Activated T-helper 2 cell treated with anti-CD3 and anti-CD28 coated beads, Interferon-gamma antibody, Interleukin-2, Interleukin-4, amounts not matched to agents 10 μg/mL and 5 μg/mL and 100 μg/mL, durations not matched to agents 14 hours and 24 hours and 36 hours (primary cell): ENCODE results near the gene HVCN1. TPM values are rescaled to one million over a fixed set of nuclear protein-coding genes. Genes with fewer than 3 reads are reported as not detected.

Experiments used
- DNase-seq: peaks from one replicate; pipeline ENCODE4 v3.0.0; 2021; ENCODE audit warnings: low spot score
- H3K27ac Mint-ChIP-seq: one replicate; pipeline ENCODE4 v1.8.0; 2021; ENCODE audit warnings: mixed read lengths
- H3K27me3 Mint-ChIP-seq: one replicate; pipeline ENCODE4 v1.8.0; 2021; ENCODE audit warnings: low read depth, mixed read lengths
- H3K36me3 Mint-ChIP-seq: one replicate; pipeline ENCODE4 v1.8.0; 2021; ENCODE audit warnings: low read depth, mixed read lengths
- H3K4me1 Mint-ChIP-seq: one replicate; pipeline ENCODE4 v1.8.0; 2021; ENCODE audit warnings: low read depth, mixed read lengths
- H3K4me3 Mint-ChIP-seq: one replicate; pipeline ENCODE4 v1.8.0; 2021; ENCODE audit warnings: low read depth, mild to moderate bottlenecking, moderate library complexity, mixed read lengths
- H3K9me3 Mint-ChIP-seq: one replicate; pipeline ENCODE4 v1.8.0; 2021; ENCODE audit warnings: mixed read lengths
- intact Hi-C: fragments of 100-400 bp; cut with micrococcal nuclease; formaldehyde crosslinking; loops from one replicate; pipeline ENCODE4 v1.15.1; 2023
- total RNA-seq: library from RNA; stranded (reverse); gene quantifications from 2 replicates; pipeline ENCODE4 v1.2.3, GENCODE V29; 2022

The HVCN1 gene
- total RNA-seq, 1 donor from 2014 or later = 9.7 TPM

DNA sequence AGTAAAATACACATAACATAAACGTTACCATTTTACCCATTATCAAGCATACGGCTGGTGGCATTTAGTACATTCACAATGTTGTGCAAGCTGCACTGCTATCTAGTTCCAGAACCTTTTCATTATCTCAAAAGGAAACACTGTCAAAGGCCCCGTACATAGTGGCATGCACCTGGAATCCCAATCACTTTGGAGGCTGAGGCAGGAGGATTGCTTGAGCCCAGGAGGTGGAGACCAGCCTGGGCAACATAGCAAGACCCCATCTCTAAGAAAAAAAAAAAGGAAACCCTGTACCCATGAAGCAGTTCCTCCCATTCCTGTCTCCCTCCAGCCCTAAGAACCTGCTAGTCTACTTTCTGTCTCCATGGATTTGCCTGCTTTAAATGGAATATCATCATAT lies 7.4 kb upstream of the HVCN1 start:
- H3K27ac Mint-ChIP-seq = no peak overlapping the region

GRCh38 chr12:110694330-110694901 lies 5.5 kb upstream of the HVCN1 start:
- H3K27me3 Mint-ChIP-seq = no peaks in the 10 kb centered on the region
- DNase-seq = no peak
- H3K27ac Mint-ChIP-seq = no peak overlapping the region
- no peak overlapping the region for H3K4me3 Mint-ChIP-seq
- H3K4me1 Mint-ChIP-seq = peaks cover 30% of the 10 kb centered on the region
- H3K9me3 Mint-ChIP-seq = no peaks in the 10 kb centered on the region
- H3K36me3 Mint-ChIP-seq = no peaks in the 10 kb centered on the region
- intact Hi-C loops = no loop called here

More for the DNA sequence above, 7.4 kb upstream of the HVCN1 start:
- intact Hi-C loops = loop anchor here (5.0 kb wide), 1 partner anchor 229 kb away; the partner anchor contains the start of genes FAM216A and GPN3
- H3K27me3 Mint-ChIP-seq = no peaks in the 10 kb centered on the region
- H3K4me1 Mint-ChIP-seq = peaks cover 20% of the 10 kb centered on the region
- no peak for DNase-seq
- H3K9me3 Mint-ChIP-seq = no peaks in the 10 kb centered on the region
- H3K4me3 Mint-ChIP-seq = no peak overlapping the region
- no peaks in the 10 kb centered on the region for H3K36me3 Mint-ChIP-seq

DNA sequence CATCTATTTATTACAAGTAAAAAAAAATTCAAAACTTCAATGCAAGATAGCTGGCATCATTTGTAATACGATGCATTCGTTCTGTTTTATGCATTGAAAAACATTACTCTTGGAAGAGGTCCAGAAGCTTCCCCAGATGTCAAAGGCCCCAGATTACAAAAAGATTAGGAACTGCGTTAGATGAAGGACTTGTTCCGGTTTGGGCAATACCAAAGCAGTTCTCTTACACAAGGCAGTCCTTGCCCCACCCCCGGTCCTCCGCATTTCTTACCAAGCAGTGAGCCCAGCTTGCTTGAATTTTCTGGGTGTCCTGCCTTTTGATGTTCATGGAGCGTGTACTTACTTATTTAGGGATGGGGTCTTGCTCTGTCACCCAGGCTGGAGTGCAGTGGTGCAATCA lies 4.8 kb upstream of the HVCN1 start:
- Mint-ChIP-seq H3K9me3 (no peaks in the 10 kb centered on the region), H3K27me3 (no peaks in the 10 kb centered on the region), H3K4me1 (peaks cover 31% of the 10 kb centered on the region), H3K4me3 (no peak overlapping the region), H3K27ac (no peak overlapping the region), H3K36me3 (no peaks in the 10 kb centered on the region)
- intact Hi-C loops = no loop called here
- DNase-seq = no peak

GRCh38 chr12:110690127-110690430 lies 1.2 kb upstream of the HVCN1 start:
- H3K4me1 Mint-ChIP-seq = peaks cover 39% of the 10 kb centered on the region
- intact Hi-C loops = no loop called here
- DNase-seq = no peak
- H3K4me3 Mint-ChIP-seq = peak overlapping the region; percentile 89
- no peaks in the 10 kb centered on the region for H3K9me3 Mint-ChIP-seq
- H3K36me3 Mint-ChIP-seq = peaks cover 5% of the 10 kb centered on the region
- H3K27ac Mint-ChIP-seq = peak overlapping the region; percentile 89
- peaks cover 6% of the 10 kb centered on the region for H3K27me3 Mint-ChIP-seq

DNA sequence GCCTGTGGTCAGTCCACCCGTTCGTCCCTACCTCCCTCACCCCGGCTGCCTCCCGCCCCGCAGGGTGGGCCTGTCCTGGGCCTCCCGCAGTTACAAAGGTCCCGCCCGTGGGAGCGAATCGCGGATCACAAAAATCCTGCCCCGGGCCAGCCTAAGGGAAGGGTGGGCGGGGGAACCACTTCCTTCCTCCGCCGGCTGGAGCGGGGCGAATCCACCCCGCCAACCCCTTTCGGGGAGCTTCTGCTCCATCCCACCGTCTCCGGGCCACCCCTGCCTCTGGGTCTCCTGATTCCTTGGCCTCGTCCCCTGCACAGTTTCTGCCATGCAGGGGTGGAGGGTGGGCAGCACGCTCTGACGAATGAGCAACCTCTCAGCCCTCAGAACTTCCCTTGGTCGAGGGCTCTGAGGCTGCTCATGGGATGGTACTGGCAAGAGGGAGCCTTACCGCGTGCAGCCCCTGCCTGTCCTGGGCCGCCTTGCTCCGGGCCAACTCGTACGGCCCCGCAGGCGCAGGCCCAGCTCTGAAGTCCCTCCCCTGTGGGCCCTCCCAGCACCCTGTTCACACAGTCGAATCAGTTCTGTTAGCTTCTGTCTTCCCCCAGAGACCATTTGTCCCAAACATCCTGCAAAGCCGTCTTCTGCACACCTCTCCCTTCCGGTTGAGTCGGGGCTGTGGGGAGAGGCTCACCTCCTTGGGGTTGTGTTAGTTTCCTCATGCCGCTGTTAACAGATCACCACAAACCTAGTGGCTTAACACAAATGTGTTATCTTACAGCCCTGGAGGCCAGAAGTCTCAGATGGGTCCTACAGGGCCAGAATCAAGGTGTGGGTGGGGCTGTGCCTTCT lies 589 bp upstream of the HVCN1 start:
- intact Hi-C loops = loop anchor here (1.0 kb wide), 1 partner anchor 19 kb away; no protein-coding TSS in a partner anchor
- Mint-ChIP-seq H3K27me3 (peaks cover 6% of the 10 kb centered on the region), H3K9me3 (no peaks in the 10 kb centered on the region), H3K4me1 (peaks cover 39% of the 10 kb centered on the region), H3K36me3 (peaks cover 9% of the 10 kb centered on the region), H3K4me3 (peak overlapping the region; percentile 89), H3K27ac (peak overlapping the region; percentile 89)
- DNase-seq = peak; percentile 66

DNA sequence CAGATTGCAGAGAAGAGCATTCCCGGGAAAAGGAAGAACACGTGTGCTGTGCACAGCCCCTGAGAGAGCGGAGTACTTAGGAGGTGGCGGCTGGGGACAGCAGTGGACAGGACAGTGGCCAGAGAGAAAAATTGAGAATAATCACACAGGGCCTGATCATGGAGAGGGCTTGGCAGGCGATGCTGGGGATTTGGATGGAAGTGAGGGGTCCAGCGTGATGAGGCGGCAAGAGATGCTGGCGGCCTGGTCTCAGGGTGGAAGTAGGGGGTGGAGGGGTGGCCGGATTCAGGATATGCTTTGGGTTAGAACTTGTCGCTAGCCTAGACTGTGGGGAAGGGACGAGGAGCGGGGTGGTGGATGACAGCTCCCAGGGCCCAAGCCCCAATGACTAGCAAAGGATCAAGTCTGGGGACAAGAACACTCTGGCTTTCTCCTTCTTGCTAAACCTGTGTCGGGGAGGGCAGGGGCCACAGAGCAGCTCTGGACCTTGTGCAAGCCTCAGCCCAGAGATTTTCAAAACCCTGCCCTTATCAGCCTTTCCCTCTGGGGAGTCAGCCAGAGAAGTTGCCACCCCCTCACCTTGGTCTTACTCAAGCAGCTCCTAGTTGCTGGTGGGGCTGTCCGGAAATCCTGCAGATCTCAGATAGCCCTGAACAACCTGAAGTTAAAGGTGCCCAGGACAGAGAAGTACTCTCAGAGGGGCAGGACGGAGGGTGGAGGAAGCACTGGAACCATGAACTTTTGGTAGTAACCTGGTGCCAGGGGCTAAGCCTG lies 1.3 kb downstream of the HVCN1 start:
- Mint-ChIP-seq H3K27ac (peak overlapping the region; percentile 31), H3K4me3 (peak overlapping the region; percentile 73), H3K4me1 (peaks cover 36% of the 10 kb centered on the region), H3K36me3 (peaks cover 12% of the 10 kb centered on the region), H3K9me3 (no peaks in the 10 kb centered on the region), H3K27me3 (peaks cover 6% of the 10 kb centered on the region)
- intact Hi-C loops = no loop called here
- no peak for DNase-seq

GRCh38 chr12:110686294-110686903 lies 2.5 kb downstream of the HVCN1 start:
- Mint-ChIP-seq H3K36me3 (peaks cover 15% of the 10 kb centered on the region), H3K27me3 (peaks cover 6% of the 10 kb centered on the region), H3K4me3 (peak overlapping the region; percentile 48), H3K4me1 (peaks cover 31% of the 10 kb centered on the region), H3K9me3 (no peaks in the 10 kb centered on the region), H3K27ac (no peak overlapping the region)
- DNase-seq = no peak
- intact Hi-C loops = no loop called here

GRCh38 chr12:110684312-110684836 lies 4.5 kb downstream of the HVCN1 start:
- Mint-ChIP-seq H3K4me3 (no peak overlapping the region), H3K4me1 (peaks cover 21% of the 10 kb centered on the region)
- intact Hi-C loops = no loop called here

GRCh38 chr12:110683888-110684287 lies 5.0 kb downstream of the HVCN1 start:
- intact Hi-C loops = no loop called here

More at GRCh38 chr12:110684312-110684836, 4.5 kb downstream of the HVCN1 start:
- no peak for DNase-seq
- H3K27me3 Mint-ChIP-seq = peaks cover 6% of the 10 kb centered on the region
- peaks cover 15% of the 10 kb centered on the region for H3K36me3 Mint-ChIP-seq
- H3K9me3 Mint-ChIP-seq = no peaks in the 10 kb centered on the region
- no peak overlapping the region for H3K27ac Mint-ChIP-seq

DNA sequence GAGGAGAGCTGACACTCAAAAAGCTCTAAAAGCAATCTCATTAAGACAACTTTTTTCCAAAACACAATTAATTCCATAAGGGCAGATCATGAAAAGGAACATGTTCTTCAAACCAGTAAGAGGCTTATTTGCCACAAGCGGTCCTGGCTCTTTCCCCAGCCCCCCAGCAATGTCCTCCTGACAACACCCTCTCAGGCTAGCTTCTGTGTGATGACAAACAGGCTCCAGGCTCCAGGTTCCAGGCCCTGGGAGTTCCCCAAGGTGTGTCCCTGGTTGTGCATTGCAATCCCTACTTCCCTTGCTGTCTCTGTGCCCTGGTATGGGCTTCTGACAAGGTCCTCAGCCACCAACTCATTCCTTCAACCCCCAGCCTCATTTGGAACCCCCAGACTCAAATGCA lies 8.9 kb downstream of the HVCN1 start:
- no peak for DNase-seq
- Mint-ChIP-seq H3K27ac (no peak overlapping the region), H3K9me3 (no peaks in the 10 kb centered on the region), H3K27me3 (no peaks in the 10 kb centered on the region), H3K4me1 (peaks cover 11% of the 10 kb centered on the region), H3K4me3 (no peak overlapping the region), H3K36me3 (peaks cover 23% of the 10 kb centered on the region)
- intact Hi-C loops = no loop called here

More at GRCh38 chr12:110683888-110684287, 5.0 kb downstream of the HVCN1 start:
- Mint-ChIP-seq H3K4me3 (no peak overlapping the region), H3K27me3 (peaks cover 6% of the 10 kb centered on the region), H3K9me3 (no peaks in the 10 kb centered on the region), H3K4me1 (peaks cover 20% of the 10 kb centered on the region), H3K27ac (no peak overlapping the region), H3K36me3 (peaks cover 15% of the 10 kb centered on the region)
- DNase-seq = no peak

- H3K27me3 Mint-ChIP-seq = no peaks in the 10 kb centered on the region
- DNase-seq = no peak
- no peak overlapping the region for H3K27ac Mint-ChIP-seq
- H3K36me3 Mint-ChIP-seq = peaks cover 25% of the 10 kb centered on the region
- H3K4me3 Mint-ChIP-seq = no peak overlapping the region
- intact Hi-C loops = no loop called here
- peaks cover 6% of the 10 kb centered on the region for H3K9me3 Mint-ChIP-seq
- peaks cover 16% of the 10 kb centered on the region for H3K4me1 Mint-ChIP-seq
Observed at GRCh38 chr12:110679201-110679600, 9.7 kb downstream of the HVCN1 start.

- H3K36me3 Mint-ChIP-seq = peaks cover 30% of the 10 kb centered on the region
- H3K27me3 Mint-ChIP-seq = no peaks in the 10 kb centered on the region
- intact Hi-C loops = no loop called here
- no peak for DNase-seq
- H3K9me3 Mint-ChIP-seq = peaks cover 9% of the 10 kb centered on the region
- no peak overlapping the region for H3K4me3 Mint-ChIP-seq
- no peak overlapping the region for H3K27ac Mint-ChIP-seq
- peaks cover 25% of the 10 kb centered on the region for H3K4me1 Mint-ChIP-seq
Observed at GRCh38 chr12:110677982-110678381, 10.9 kb downstream of the HVCN1 start.
